ENCODE data around the gene MYLK. TPM values are rescaled to one million over a fixed set of nuclear protein-coding genes. Genes with fewer than 3 reads are reported as not detected.

Gene MYLK
- total and polyA plus RNA-seq, 10 of the 15 experiments (the other 5 are each of a cell fraction or from before 2014, with no cell fraction given): 0.04 to 1.6 (median 0.42) TPM; not detected in 1

DNA sequence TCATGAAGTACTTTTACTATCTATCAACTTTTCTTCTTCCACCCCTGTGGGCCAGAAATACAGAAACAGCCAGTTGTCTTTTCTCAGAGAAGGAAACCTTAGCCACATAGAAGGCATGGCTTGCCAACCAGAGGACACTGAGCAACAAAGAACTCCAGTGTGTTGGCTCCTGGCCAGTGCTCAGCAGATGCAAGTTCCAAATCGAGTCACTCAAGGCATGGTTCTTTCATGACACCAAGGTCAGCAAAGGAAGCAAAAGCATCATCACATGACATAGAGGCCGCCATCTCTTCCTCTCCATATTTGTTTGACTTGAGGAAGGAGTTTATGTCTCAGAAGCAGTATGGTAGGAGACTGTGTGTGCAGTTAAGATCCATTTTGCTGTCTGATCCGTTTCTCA lies 92.2 kb downstream of the MYLK start:
- POLR2A ChIA-PET: no interaction called here
- in situ Hi-C loops (cut with MboI): no loop called here
- SMC1A ChIA-PET (ENCODE audit: uncharacterized antibody, unreplicated experiment): no interaction called here

DNA sequence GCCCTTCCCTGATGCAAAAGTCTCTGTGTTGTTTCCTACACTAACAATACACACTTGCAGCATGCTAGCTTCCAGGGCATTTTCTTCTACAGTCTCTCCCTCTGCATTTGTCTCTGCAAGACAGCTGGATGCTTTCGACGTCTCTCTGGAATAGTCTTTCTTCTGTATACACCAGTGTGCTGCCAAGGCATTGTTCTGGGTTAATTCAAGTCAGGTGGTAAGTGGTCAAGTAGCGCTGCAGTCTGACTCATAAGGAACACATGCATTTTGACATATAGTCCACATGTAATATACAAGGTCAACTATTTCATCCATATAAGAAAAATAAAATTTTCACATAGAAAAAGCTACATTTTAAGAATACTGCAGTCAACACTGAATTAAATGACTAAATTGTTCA lies 92.7 kb downstream of the MYLK start:
- RAD21 ChIA-PET (ENCODE audit: unreplicated experiment): no interaction called here
- Histone ChIP-seq H2AFZ (ENCODE audit: control insufficient read depth, low read depth, low read length) (no peak overlapping the region), H3K27me3 (replicated peaks in 1 of 2; ENCODE audit: control insufficient read depth in 2 of 2, insufficient read depth in 2 of 2, low read length in 1 of 2) (0 out of 4 replicates have a peak, but pooled peaks cover 0 to 2% of the 10 kb centered on the region in 2 experiments), H3K36me3 (ENCODE audit: control insufficient read depth in 2 of 2, insufficient read depth in 2 of 2, low read length in 1 of 2) (no peaks in the 10 kb centered on the region), H3K79me2 (ENCODE audit: control insufficient read depth, insufficient read depth, low read length) (no peaks in the 10 kb centered on the region), H3K4me3 (no peak overlapping the region), H3K9ac (ENCODE audit: control insufficient read depth, insufficient read depth, low read length) (no peak overlapping the region), H3K27ac (ENCODE audit: control insufficient read depth, insufficient read depth) (no peak overlapping the region), H4K20me1 (ENCODE audit: control insufficient read depth, insufficient read depth) (no peaks in the 10 kb centered on the region), H3K4me2 (ENCODE audit: control insufficient read depth, insufficient read depth) (no peak overlapping the region), H3K4me1 (ENCODE audit: control insufficient read depth, insufficient read depth, low read length) (no peaks in the 10 kb centered on the region), H3K9me3 (replicated peaks; ENCODE audit: control insufficient read depth, insufficient read depth, low read length) (no peaks in the 10 kb centered on the region)
- 36% methylated on average over 3 of the region's 3 CpGs for WGBS (ENCODE audit: insufficient coverage, insufficient replicate concordance, low lambda C conversion rate, missing lambda C conversion rate)
- no TSS peak for BruUV-seq (replicated peaks)
- CTCF ChIA-PET: interaction anchor here (0.6 kb wide), 1 partner anchor 192 kb away, joined by 3 read pairs; no protein-coding TSS in a partner anchor
- ATAC-seq: no peak
- DNase-seq (ENCODE audit: low read depth, low spot score): no peak
- intact Hi-C loops (cut with micrococcal nuclease; ENCODE audit: unreplicated experiment): no loop called here
- in situ Hi-C loops (cut with MboI): no loop called here
- POLR2A ChIA-PET: no interaction called here
- SMC1A ChIA-PET (ENCODE audit: uncharacterized antibody, unreplicated experiment): no interaction called here
- FAIRE-seq: no peak
- TF ChIP-seq BMI1 (IDR thresholded peaks at IDR 0.05; ENCODE audit: borderline replicate concordance): no peak
- no peak for TF ChIP-seq ZNF622 (IDR thresholded peaks at IDR 0.05)
- TF ChIP-seq, protein P1, sequence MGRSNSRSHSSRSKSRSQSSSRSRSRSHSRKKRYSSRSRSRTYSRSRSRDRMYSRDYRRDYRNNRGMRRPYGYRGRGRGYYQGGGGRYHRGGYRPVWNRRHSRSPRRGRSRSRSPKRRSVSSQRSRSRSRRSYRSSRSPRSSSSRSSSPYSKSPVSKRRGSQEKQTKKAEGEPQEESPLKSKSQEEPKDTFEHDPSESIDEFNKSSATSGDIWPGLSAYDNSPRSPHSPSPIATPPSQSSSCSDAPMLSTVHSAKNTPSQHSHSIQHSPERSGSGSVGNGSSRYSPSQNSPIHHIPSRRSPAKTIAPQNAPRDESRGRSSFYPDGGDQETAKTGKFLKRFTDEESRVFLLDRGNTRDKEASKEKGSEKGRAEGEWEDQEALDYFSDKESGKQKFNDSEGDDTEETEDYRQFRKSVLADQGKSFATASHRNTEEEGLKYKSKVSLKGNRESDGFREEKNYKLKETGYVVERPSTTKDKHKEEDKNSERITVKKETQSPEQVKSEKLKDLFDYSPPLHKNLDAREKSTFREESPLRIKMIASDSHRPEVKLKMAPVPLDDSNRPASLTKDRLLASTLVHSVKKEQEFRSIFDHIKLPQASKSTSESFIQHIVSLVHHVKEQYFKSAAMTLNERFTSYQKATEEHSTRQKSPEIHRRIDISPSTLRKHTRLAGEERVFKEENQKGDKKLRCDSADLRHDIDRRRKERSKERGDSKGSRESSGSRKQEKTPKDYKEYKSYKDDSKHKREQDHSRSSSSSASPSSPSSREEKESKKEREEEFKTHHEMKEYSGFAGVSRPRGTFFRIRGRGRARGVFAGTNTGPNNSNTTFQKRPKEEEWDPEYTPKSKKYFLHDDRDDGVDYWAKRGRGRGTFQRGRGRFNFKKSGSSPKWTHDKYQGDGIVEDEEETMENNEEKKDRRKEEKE (IDR thresholded peaks at IDR 0.05): no peak
- no peak for TF ChIP-seq FOS (IDR thresholded peaks at IDR 0.05; ENCODE audit: borderline replicate concordance, extremely low read depth, insufficient read length)
- TF ChIP-seq, protein P2, sequence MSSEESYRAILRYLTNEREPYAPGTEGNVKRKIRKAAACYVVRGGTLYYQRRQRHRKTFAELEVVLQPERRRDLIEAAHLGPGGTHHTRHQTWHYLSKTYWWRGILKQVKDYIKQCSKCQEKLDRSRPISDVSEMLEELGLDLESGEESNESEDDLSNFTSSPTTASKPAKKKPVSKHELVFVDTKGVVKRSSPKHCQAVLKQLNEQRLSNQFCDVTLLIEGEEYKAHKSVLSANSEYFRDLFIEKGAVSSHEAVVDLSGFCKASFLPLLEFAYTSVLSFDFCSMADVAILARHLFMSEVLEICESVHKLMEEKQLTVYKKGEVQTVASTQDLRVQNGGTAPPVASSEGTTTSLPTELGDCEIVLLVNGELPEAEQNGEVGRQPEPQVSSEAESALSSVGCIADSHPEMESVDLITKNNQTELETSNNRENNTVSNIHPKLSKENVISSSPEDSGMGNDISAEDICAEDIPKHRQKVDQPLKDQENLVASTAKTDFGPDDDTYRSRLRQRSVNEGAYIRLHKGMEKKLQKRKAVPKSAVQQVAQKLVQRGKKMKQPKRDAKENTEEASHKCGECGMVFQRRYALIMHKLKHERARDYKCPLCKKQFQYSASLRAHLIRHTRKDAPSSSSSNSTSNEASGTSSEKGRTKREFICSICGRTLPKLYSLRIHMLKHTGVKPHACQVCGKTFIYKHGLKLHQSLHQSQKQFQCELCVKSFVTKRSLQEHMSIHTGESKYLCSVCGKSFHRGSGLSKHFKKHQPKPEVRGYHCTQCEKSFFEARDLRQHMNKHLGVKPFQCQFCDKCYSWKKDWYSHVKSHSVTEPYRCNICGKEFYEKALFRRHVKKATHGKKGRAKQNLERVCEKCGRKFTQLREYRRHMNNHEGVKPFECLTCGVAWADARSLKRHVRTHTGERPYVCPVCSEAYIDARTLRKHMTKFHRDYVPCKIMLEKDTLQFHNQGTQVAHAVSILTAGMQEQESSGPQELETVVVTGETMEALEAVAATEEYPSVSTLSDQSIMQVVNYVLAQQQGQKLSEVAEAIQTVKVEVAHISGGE (CRISPR knock-in tag; IDR thresholded peaks at IDR 0.05): no peak
- no peak for TF ChIP-seq LARP7 (IDR thresholded peaks at IDR 0.05)

More for the DNA sequence above, 92.2 kb downstream of the MYLK start:
- 0 out of 4 replicates have a peak, but pooled peaks cover 0 to 2% of the 10 kb centered on the region in 2 experiments for H3K27me3 ChIP-seq (replicated peaks in 1 of 2; ENCODE audit: control insufficient read depth in 2 of 2, insufficient read depth in 2 of 2, low read length in 1 of 2)
- no peak overlapping the region for H3K9ac ChIP-seq (ENCODE audit: control insufficient read depth, insufficient read depth, low read length)
- CTCF ChIA-PET: no interaction called here
- no peaks in the 10 kb centered on the region for H3K9me3 ChIP-seq (replicated peaks; ENCODE audit: control insufficient read depth, insufficient read depth, low read length)
- BruUV-seq (replicated peaks): no TSS peak
- no peaks in the 10 kb centered on the region for H3K79me2 ChIP-seq (ENCODE audit: control insufficient read depth, insufficient read depth, low read length)
- DNase-seq (ENCODE audit: low read depth, low spot score): no peak
- WGBS (ENCODE audit: insufficient coverage, insufficient replicate concordance, low lambda C conversion rate, missing lambda C conversion rate): 12% methylated on average over 3 of the region's 3 CpGs
- FAIRE-seq: no peak
- H3K27ac ChIP-seq (ENCODE audit: control insufficient read depth, insufficient read depth): no peak overlapping the region
- no peak overlapping the region for H2AFZ ChIP-seq (ENCODE audit: control insufficient read depth, low read depth, low read length)
- no peak for ATAC-seq
- intact Hi-C loops (cut with micrococcal nuclease; ENCODE audit: unreplicated experiment): no loop called here
- TF ChIP-seq KAT2A (conservative IDR thresholded peaks at IDR 0.05; ENCODE audit: control insufficient read depth, low read depth, low read length): no peak
- no peak for TF ChIP-seq FOXM1 (IDR thresholded peaks at IDR 0.05; ENCODE audit: low read depth, low read length)
- TF ChIP-seq CHD1 (IDR thresholded peaks at IDR 0.05; ENCODE audit: low read depth, low read length): no peak
- TF ChIP-seq, protein P3, sequence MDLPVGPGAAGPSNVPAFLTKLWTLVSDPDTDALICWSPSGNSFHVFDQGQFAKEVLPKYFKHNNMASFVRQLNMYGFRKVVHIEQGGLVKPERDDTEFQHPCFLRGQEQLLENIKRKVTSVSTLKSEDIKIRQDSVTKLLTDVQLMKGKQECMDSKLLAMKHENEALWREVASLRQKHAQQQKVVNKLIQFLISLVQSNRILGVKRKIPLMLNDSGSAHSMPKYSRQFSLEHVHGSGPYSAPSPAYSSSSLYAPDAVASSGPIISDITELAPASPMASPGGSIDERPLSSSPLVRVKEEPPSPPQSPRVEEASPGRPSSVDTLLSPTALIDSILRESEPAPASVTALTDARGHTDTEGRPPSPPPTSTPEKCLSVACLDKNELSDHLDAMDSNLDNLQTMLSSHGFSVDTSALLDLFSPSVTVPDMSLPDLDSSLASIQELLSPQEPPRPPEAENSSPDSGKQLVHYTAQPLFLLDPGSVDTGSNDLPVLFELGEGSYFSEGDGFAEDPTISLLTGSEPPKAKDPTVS (IDR thresholded peaks at IDR 0.05; ENCODE audit: low read depth, low read length): no peak
- no peak for TF ChIP-seq NFXL1 (IDR thresholded peaks at IDR 0.05; ENCODE audit: borderline replicate concordance)
- no peak overlapping the region for H3K4me2 ChIP-seq (ENCODE audit: control insufficient read depth, insufficient read depth)
- H3K36me3 ChIP-seq (ENCODE audit: control insufficient read depth in 2 of 2, insufficient read depth in 2 of 2, low read length in 1 of 2): no peaks in the 10 kb centered on the region
- no peaks in the 10 kb centered on the region for H3K4me1 ChIP-seq (ENCODE audit: control insufficient read depth, insufficient read depth, low read length)
- no peak overlapping the region for H3K4me3 ChIP-seq
- RAD21 ChIA-PET (ENCODE audit: unreplicated experiment): no interaction called here
- H4K20me1 ChIP-seq (ENCODE audit: control insufficient read depth, insufficient read depth): no peaks in the 10 kb centered on the region
